NCI-H2107 (cell line): Measurements from ENCODE around the gene LETM1.

Experiments used
- DNase-seq: peaks from one replicate; lab custom pipeline; 2025; lab: John Stamatoyannopoulos, UW

LETM1 gene

DNA sequence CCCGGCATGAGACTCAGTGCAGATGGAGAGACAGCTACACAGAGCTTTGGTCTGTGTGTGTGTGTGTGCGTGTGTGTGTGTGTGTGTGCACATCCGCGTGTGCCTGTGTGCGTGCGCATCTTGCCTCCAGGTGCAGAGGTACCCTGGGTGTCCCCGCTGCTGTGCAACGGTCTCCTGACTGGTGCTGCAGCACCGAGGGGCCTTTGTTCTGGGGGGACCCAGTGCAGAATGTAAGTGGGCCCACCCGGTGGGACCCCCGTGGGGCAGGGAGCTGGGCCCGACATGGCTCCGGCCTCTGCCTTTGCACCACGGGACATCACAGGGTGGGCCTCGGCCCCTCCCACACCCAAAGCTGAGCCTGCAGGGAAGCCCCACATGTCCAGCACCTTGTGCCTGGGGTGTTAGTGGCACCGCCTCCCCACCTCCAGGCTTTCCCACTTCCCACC is 48.6 kb downstream of the LETM1 start:
- no peak for DNase-seq

- no peak for DNase-seq
Observed at GRCh38 chr4:1806596-1807331, 49.2 kb downstream of the LETM1 start.

GRCh38 chr4:1806223-1806564 is 49.8 kb downstream of the LETM1 start:
- DNase-seq: no peak

DNA sequence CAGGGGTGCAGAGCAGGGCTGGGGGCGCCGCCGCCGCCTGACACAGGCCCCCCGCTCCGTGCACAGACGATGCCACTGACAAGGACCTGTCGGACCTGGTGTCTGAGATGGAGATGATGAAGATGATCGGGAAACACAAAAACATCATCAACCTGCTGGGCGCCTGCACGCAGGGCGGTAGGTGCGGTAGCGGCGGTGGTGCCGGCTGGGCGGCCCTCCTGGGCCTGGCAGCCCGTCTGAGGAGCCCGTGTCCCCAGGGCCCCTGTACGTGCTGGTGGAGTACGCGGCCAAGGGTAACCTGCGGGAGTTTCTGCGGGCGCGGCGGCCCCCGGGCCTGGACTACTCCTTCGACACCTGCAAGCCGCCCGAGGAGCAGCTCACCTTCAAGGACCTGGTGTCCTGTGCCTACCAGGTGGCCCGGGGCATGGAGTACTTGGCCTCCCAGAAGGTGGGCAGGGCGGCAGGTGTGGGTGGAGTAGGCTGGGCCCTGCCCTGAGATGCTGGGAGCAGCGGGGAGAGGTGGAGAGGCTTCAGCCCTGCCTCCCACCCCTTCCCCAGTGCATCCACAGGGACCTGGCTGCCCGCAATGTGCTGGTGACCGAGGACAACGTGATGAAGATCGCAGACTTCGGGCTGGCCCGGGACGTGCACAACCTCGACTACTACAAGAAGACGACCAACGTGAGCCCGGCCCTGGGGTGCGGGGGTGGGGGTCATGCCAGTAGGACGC is 50.3 kb downstream of the LETM1 start:
- no peak for DNase-seq

DNA sequence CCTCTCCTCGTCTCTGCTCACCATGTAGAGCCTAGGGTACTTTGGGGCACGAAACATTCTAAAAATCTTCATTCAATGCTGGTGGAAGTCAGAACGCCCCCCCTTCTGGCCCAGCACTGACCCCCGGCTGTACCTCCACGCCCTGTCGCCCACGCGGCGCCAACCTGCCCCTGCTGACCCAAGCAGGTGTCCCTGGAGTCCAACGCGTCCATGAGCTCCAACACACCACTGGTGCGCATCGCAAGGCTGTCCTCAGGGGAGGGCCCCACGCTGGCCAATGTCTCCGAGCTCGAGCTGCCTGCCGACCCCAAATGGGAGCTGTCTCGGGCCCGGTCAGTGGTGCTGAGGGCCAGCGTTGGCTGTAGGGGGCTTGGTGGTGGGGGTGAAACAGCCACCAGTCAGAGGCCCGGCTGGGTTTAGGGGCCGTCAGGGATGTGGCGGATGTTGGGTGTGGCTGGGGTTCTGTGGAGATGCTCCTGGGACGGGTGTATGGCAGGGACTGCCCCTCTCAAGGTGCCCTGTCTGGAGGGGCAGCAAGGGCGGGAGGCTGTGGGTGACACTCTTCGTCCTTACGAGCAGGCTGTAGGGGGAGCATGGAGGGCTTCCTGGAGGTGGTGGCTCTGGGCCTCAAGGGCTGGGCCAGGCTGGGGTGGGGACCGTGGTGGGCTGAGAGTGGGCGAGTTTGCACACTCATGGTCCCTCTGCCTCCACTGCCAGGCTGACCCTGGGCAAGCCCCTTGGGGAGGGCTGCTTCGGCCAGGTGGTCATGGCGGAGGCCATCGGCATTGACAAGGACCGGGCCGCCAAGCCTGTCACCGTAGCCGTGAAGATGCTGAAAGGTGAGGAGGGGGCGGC is 51.1 kb downstream of the LETM1 start:
- no peak for DNase-seq

GRCh38 chr4:1803523-1804423 is 52.2 kb downstream of the LETM1 start:
- DNase-seq: no peak

DNA sequence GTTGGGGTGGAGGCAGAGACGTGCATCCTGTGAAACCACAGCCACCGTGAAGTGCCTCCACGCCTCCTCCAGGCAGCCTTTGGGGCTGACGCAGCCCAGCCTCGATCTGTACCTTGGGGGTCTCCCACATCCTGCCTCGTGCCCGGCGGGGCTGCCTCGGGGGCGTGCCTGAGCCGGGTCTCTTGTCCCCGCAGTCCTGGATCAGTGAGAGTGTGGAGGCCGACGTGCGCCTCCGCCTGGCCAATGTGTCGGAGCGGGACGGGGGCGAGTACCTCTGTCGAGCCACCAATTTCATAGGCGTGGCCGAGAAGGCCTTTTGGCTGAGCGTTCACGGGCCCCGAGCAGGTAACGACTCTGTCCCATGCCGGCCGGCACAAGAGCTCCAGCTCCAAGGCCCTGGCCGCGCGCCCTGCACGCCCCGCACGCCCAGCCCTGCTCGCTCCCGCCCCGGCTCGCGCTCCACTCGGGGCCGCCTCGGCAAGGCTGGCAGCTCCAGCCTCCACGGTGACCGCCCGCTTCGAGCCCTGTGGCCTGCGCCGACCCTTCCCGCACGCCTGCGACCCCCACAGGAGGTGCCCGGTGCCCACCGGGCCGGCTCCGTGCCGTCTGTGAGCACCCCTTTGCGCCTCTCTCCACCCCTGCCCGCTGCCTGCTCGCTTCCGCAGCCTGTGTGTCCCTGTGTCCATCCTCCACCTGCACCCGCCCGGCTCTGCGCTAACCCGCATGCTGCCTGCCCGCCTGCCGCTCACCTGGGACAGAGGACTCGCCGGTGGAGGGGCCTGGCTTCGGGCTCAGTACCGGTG is 53.0 kb downstream of the LETM1 start:
- no peak for DNase-seq

DNA sequence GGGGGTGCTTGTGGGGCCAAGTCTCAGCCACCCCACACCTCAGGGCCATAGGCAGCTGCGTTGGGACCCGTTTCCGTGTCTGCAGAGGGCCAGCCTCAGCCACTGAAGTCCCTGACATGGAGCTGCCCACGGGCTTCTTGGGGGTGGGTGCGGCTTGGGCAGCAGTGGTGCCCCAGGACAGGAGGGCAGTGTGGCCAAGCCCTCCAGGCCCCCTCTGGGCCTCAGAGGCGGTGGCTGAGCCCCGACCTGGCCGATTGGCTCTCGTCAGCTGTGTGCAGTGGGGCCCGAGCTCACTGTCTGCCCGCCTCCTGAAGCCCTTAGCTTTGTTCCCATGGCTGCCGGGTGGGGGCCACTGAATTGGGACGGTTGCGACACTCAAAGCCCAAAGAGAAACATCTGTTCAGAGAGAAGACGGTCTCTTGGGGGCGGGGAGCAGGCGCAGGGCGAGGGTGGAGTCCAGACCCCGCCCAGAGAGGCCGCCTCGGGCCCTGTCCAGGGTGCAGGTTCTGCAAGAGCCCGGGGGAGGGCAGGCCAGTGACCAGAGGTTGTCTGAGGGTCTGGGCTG is 53.7 kb downstream of the LETM1 start:
- DNase-seq: no peak

- no peak for DNase-seq
Observed at GRCh38 chr4:1801286-1801958, 54.5 kb downstream of the LETM1 start.

- no peak for DNase-seq
Observed at GRCh38 chr4:1800805-1801204, 55.2 kb downstream of the LETM1 start.

- DNase-seq: no peak
Observed at GRCh38 chr4:1799387-1800375, 56.3 kb downstream of the LETM1 start.

DNA sequence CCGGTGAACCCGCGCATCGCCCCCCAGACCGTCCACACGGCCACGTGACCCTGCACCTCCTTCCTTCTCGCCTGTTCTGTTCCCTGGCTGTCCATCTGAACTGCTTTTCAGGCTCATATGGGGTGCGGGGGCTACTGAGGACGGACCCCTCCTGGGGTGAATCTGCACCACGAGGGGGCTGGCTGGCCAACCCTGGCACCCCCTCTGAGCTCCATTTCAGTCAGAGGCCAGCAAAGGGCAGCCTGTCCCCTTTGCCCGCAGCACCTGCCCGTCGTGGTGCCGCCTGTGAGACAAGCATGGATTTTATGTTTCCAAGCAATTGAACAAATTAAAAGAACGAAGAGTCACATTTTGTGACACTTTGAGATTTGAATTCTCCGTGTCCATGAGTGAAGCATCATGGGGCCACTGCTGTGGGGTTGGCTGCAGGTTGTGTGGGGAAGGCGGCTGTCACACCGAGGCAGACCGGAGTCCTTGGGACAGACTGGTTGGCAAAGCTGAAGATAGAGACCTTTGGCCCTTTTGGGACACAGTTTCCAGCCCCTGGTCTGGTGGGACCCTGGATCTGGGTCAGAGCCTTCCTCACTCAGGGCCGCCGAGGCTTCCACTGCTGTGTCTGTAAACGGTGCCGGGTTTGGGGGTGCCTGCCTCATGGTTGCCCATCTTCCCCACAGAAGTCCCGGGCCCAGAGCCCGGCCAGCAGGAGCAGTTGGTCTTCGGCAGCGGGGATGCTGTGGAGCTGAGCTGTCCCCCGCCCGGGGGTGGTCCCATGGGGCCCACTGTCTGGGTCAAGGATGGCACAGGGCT is 57.2 kb downstream of the LETM1 start:
- DNase-seq: no peak

DNA sequence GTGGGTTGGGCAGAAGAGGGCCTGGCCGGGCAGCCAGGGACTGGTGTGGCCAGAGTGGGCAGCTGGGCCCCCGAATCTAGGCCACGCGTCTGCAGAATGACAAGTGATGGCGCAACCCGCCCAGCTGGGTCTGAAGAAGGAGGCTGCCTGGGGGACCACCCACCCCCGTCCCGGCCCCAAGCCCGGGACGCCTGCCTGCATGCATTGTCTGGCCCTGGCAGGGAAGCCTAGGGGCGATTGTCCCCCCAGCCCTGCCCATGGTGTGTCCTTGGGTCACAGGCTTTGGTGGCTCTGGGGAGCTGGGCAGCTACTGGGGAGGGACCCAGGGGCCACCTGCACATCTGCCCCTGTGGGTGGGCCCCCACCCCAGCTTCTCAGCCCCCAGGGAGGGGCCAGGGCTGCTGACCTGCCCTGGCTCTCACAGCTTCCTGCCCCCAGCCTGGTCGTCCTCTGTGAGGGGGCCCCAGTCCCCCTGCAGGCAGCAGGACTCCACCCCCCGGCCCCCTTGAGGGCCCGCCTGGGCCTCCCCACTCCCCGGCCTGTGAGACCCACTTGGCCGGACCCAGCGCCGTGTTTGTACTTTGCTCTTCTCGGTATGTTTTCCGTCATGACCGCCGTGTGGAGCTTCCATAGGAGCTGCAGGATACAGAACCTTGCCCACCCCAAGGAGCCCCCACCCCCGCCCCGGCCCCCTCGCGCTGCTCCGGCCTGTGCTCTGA is 57.9 kb downstream of the LETM1 start:
- DNase-seq: no peak

DNA sequence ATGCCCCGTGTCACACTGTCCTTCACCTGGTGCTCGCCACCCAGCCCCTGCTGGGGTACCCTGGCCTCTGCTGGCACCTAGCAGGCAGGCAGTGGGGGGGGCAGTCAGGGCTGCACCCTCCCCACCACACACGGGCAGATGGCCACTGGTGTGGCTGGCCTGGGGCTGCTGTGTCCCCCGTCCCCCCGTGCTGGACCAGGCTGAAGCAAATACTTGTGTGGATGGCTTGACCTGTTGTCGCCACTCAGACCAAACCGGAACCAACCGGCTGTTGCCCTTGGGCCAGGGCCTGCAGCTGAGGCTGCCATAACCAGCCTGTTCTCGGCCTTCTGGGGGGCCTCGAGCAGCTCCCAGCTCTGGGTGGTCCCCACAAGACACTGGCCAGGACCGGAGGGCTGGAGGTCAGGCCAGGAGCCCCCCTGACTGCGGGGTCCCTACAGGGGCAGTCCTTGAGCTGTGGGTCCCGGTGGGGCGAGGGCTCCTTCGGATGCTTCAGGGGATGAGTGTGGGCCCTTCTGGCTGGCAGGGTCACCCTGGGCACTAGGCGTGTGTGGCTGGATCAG is 58.6 kb downstream of the LETM1 start:
- no peak for DNase-seq

DNA sequence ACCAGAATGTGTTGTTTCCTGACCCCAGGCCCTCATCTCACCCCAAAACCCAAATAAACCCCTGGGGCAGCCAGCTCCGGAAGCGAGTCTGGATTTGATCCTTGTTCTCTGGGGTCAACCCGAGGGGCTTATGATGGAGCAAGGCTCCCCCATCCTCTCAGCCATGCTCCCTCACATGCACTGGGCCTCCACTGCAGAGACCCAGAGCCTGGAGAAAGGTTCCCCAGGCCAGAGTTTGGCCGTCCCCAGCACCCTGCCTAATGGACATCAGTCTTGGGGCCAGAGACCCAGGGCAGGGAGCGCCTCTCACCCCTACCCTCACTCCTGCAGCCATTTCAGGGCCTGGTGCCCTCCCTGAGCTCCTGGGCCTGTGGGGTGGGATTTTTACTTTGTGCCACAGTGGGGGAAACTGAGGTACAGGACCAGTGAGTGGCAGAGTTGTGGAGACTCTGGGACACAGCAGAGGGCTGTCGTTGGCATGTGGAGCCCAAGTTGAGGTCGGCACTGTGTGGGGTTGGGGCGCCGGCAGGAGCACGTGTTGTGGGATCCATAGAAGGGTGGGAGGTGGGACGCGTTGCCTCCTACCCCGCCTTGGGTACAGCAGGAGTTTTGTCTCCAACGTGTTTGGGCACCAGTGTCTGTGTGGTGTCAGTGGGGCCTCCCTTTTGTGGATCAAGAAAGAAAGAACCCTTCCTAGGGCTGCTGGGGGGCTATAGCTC is 59.3 kb downstream of the LETM1 start:
- no peak for DNase-seq
